ENCODE data around the gene CTDSP2.
"Not testable (repeated sequence)": the region's sequence is repeated elsewhere in the genome, so short reads cannot be mapped to it uniquely, and the experiment has no call there.

Gene CTDSP2

DNA sequence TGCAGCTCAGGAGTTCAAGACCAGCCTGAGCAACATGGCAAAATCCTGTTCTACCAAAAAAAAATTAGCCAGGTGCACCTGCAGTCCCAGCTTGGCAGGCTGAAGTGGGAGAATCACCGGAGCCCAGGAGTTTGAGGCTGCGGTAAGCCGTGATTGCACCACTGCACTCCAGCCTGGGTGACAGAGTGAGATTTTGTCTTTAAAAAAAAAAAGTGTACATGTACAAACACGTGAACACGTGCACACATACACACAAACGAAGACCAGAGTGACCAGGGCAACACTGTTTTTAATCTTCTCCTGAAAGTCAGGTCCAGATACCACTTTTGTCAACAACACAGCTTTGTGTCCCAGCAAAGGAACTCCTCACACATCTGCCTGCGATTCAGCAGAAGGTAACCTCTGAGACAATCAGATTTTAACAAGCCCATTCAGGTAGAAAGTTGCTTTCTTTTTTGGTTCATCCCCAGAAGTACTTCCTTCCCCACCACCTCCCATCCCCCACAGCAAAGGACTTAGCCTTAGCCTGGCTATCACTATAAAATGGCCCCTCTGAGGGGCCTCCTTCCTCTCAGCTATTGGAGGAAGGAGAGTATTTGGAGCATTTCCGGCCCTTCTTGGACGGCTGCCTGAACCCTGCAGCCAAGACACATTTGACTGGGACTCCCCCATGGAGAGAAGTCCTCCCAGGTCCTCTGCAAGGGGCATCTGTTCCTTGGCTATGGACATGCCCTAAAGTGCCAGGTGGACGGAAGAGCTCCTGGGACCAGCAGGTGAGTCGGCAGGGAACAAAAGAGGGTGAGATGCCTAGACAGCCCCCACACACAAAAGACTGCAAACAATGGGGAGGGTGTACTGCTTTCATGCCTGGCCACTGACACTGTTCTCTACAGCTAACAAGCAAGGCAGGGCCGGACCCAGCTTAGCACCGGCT, 9.8 kb downstream of the CTDSP2 start:
- DNase-seq (ENCODE audit: low read depth in 1 of 2, low spot score in 1 of 2): no peak

DNA sequence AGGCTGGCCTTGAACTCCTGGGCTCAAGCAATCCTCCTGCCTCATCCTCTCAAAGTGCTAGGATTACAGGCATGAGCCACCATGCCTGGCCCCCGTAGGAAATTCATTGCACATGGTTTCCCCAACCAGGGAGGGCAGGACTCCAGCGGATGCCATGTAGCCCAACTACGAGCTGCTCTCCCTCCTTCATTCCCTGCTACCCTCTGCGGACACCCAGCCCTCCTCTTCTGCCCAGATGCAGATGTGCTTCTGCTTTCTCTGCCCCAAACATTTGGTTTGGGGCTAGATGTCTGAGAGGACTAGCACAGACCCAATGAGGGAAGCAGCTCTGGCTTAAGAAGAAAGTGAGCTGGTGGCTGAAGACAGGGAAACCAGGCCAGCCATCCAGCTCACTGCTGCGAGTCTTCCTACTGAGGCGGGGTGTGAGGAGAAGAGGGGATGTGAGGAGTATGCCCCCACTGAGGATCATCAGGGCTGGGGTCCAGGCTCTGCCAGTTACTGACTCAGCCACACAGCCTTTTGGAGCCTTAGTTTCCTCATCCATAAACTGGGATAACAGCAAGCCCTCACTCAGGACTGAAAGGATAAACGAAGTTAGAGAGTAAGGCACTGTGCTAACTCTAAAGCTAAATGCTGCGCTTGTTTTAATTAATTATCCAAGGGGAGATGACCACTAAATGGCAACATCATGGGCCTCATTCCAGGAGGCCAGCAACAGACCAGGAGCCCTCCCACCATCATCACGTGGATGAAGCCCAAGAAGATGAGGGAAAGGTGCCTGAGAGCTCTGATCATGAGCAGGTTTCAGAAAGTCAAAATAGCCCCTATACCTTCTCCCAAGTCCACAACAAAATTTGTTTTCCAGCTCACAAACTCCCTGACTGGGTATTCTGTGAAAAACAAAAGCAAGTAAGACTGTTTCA, 10.9 kb downstream of the CTDSP2 start:
- DNase-seq (ENCODE audit: low read depth in 1 of 2, low spot score in 1 of 2): no peak

DNA sequence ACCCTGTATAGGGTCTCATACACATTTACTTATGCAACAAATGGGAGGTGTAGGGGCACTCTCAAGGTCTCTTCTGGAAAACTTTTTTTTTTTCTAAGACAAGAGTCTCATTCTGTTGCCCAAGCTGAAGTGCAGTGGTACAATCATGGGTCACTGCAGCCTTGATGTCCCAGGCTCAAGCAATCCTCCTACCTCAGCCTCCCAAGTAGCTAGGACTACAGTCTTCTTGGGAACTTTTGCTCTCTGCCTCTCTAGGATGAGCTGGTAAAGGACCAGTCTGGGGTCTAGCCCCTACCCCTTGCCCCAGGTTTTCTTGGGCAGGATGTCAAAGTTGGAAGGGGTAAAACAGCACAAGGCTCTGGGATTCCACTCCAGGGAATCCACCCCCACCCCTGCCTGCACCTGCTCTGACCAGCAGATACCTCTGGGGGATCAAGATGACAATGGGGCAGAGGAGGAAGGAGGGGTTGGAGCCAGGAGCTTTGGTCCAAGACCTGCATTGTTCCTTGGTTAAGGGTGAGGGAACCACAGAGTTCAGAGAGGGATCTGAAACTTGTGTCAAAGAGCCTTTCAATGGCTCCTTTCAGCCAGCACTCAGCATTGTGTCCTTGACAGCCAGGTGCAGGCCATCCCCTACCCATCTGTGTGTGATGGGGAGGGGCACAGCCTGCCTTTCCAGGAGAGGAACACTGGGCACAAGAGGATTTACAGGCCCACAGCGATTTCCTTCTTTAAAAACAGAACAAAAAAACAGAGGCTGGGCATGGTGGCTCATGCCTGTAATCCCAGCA, 12.2 kb downstream of the CTDSP2 start:
- DNase-seq (ENCODE audit: low read depth in 1 of 2, low spot score in 1 of 2): no peak

DNA sequence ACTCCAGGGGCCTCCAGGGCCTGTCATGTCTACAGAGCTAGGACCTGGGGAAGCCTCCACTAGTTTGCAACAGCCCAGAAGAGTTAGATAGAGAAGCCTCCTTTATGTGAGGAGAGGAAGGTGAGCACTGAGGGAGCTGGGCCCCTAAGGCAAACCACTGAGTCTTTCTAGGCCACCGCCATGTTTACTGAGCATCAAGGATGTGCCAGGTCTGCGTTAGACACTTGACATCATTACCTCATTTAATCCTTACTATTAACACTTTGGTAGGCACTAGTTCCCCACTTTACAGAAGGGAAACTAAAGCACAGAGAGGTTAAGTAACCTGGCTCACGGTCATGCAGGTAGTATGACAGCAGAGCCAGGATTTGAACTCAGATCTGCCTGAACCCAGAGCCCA, 12.9 kb downstream of the CTDSP2 start:
- no peak for DNase-seq (ENCODE audit: low read depth in 1 of 2, low spot score in 1 of 2)

DNA sequence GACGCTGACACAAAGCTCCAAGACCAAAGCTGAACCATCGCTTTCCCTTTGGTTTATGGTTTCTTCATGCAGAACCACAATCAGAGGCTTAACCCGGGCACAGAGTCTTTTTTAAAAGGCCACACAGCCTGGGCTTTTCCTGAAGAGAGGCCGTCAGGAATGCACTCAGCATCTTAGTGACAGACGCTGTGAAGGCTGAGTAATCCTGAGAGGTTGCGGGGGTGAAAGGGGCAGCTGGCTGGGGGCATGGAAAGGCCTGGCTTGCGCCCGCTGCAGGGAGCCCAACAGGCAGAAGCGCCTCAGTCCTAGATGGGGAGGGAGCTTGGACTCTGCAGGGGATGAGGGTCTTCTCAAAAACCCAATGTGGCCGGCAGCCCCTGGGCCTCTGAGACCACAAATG, 13.6 kb downstream of the CTDSP2 start:
- no peak for DNase-seq (ENCODE audit: low read depth in 1 of 2, low spot score in 1 of 2)

DNA sequence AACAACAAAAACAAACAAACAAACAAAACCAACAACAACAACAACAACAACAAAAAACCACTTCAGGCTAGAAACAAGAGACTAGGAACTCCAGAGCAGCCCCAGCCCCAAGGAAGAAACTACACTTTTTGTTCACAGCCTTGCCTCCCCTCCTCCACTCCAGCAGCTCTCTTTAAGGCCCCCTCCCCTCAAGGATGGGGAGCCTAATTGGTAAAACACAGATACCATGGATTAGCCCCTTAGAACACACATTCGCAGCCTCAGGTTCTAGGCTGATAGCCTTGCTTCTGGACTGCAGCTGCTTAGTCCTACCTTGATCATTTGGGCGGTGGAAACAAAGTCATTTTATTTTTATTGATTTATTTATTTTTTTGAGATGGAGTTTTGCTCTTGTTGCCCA, 16.1 kb downstream of the CTDSP2 start:
- DNase-seq (ENCODE audit: low read depth in 1 of 2, low spot score in 1 of 2): no peak

DNA sequence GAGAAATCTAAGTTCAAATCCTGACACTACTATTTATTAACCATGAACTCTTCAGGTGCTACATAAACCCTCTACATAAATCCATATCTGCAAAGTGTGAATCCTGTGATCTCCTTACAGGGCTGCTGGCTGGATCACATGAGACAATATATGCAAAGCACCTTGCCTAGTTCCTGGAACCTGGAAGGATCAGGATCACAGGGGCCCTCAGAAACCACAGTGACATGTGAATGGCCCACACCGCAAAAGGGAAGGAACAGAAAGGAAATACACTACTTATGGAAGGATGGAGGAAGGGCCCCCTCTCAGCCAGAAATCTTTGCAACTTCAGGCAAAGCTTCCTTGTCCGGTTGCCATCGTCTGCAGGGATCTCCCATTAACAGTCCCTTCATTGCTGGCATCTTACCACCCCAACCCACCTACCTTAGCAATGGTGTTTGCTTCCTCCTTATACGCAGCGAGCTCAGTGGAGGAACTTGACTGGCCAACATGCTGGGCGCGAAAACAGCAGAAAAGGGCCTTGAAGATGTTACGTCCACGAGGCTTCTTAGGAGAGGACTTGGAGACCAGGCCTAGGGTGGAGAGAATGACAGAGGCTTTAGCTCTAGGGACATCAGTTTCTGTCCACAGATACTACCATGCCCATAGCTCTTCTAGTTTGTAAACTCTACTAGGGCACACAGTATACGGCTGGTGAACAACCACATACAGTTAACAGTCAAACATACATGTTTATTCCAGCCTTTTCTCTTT, 17.3 kb downstream of the CTDSP2 start:
- no peak for DNase-seq (ENCODE audit: low read depth in 1 of 2, low spot score in 1 of 2)

DNA sequence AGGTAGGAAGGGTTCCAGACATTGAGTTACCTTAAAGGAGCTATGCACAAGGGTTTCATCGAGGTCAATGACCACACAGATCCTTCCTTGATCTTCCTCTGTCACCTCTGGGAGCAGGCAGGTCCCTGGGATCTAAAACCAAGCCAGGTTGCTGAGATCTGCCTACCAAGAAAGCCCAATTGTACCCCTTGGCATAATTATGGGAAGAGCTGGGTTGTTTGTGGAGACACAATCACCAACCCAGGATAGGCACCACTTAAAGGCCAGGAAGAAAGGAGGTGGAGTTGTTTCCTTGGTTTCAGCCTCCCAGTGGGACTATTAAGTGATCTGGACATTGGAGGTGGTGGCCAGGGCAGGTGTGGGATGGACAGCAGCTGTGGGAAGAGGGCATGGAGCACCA, 19.6 kb downstream of the CTDSP2 start:
- DNase-seq (ENCODE audit: low read depth in 1 of 2, low spot score in 1 of 2): no peak

DNA sequence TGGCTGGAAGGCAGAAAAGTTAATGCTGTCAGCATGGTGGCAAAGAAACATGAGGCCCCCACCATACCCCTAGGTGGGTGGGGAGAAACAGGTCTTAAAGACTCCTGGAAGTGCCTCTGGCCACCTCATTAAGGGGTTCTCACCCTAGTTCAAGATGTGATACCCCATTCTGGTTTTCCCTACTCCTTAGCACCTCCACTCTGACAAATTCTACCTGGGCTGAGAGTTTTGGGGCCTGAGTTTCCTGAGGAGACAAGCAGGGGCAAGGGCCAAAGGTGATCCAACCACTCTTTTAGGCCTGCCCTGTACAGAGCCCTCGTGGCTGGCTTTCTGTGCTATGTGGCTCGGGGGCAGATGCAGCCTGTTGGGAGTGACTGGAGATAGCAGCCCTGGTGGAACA, 20.1 kb downstream of the CTDSP2 start:
- DNase-seq (ENCODE audit: low read depth in 1 of 2, low spot score in 1 of 2): no peak

DNA sequence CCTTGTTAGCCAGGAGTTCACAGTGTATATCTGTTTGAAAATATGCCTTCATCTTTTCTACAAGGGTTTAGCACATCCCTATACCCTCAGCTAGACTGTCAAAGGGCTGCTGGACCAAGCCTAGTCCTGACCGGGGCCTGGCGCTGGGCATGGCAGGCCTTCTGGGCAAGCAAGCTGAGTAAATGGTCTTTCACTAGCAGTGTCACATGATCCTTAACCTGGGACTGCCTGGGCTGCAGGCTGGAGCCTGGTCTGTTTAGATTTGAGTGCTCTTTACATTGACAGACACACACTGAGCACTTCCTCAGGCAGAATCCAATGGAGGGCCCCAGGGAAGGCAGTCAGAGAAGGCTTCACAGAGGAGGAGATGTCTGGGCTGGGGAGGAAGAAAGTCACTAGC, 21.1 kb downstream of the CTDSP2 start:
- DNase-seq (ENCODE audit: low read depth in 1 of 2, low spot score in 1 of 2): no peak

DNA sequence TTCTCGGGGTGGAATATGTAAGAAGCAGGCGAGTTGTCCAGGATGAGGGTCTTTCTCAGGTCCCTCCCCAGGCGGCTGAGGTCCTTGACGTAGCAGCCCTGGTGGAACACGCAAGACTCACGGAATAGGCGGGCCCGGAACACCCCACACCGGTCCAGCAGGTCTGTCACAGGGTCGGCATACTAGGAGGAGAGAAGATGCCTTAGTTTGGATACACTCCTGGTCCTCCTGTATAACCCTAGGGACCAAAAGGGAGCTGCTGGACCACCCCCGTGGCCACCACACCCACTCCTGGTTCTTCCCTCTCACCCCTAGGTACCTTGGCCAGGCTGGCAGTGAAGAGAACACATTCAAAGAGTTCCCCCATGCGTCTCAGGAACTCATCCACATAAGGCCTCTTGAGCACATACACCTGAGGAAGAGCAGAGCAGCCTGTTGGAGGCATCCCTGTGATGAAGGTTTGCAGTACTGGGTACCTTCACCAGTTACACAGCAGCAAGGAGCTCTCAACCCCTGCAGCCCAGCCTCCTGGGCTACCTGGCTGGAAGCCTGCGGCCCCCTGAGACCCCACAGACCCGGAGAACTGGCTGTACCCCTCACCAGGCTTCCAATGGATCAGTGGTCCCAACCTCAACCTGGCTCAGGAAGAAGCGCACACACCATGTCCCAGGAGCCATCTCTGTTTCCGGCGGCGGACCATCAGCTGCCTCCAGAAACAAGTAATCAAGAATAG, 22.5 kb downstream of the CTDSP2 start:
- no peak for DNase-seq (ENCODE audit: low read depth in 1 of 2, low spot score in 1 of 2)

DNA sequence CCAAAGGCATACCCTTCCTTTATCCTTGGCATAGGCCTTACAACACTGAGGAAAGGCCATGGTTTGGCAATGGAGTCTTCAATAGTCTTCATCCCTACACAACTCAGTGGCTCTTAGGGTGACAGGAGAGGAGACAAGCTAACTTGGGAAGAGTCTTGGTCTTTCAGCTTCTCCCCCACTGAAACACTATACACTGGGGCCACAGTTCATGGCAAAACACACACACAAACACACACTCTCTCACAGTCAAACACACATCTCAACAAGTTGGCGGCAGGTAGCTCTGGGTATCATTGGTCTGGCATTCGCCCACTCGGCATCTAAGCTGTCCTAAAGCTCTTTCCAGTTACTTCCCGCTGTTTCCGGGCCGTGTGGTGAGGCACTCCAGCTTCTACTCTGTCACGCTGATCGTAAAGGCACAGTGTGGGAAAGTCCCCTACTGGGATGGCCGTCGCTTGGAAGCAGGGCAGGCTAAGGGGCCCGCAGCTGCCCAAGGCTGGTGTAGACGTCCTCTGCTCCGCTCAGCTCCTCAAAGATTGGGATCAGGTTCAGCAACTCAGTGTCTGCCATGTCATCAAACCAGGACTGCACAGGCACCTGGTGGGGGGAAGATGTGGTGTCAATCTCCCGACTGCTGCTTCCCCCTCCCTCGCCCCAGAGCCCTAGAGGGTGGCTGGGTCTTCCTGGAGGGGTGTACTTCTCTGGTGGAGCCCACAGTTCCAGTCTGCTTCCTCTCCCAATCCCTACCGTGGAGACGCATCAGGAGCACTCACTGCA, 23.2 kb downstream of the CTDSP2 start:
- no peak for DNase-seq (ENCODE audit: low read depth in 1 of 2, low spot score in 1 of 2)

DNA sequence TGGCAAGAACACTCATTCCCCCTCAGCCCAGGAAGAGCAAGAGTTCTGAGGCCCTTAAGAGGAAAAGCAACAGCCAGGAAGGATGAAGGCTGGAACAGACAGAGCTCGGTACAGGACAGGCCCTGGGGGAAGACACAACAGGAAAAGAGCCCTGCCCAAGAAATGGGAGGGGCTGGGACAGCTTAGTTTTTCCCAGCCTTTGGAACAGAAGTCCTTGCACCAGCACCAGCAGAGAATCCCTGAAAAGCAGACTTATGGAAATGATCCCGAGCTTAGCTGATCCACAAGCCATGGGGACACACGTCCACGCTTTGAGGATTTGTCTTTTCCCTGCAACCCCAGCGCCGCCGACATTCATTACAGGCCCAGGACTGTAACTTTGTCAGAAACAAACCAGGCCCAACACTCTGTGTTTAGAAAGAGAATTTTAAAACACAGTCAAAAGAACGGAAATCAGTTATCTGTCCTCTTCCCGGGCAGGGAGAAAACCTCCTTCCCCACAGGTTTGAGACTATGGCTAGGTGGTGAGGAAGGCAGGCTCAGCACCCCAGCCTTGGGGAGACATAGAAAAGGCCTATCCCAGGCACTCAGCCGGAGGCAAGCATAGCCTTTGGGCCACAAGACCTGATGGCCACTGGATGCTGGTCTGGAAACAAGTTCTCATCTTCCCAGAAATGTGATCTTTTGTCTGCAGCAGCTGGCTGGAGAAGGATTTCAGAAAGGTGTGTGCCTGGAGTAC, 24.0 kb downstream of the CTDSP2 start:
- DNase-seq (ENCODE audit: low read depth in 1 of 2, low spot score in 1 of 2): no peak

DNA sequence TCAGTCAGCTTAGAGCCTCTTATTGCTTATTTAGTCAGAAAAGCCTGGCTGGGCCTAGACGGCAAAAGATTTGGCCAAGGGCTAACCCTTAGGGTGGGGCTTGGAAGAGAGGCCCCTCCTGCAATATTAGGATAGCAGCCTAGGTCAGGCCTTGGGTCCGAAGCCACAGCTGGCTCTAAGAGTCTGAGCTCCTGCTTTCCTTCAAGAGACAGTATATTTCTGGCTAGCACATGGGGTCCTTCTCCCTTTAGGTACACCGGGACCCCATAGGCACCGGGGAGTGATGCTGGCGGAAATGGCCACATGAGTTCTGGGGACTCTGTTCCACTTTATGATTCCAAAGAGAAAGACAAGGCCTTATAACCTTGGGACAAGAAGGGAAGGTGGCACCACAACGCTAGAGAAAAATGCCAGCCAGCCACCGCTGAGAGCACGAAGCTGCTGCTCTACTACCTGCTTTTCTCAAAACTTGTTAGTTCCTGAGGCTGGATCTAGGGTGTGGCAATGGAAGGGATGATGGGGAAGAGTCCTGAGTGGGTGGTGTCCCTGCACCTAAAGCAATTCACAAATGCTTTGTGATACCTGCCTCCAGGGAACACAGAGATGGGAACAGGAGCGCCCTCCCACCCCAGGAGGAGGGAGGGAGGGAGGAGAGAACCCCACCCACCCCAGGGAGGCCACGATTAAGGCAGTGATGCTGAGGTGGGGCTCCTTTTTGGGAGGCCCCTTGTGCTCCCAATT, 24.9 kb downstream of the CTDSP2 start:
- DNase-seq (ENCODE audit: low read depth in 1 of 2, low spot score in 1 of 2): no peak

DNA sequence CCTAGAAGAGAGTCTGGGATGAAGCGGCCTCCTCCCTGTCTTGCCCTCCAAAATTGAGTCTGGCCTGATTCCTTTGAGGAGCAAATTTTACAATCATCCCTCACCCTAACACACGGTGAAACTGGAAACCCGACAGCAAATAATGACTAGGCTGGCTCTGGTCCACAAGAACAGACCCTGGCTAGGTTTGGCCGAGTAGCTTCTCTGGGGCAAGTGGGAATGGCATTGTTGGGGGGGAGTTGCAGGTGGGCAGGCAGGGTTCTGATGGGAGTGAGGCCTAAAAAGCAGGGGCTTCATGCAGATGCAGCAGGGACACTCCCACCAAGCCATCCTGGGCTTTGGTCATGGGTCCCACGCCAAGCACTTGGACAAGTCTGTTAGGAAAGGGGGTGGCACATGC, 25.5 kb downstream of the CTDSP2 start:
- not testable (repeated sequence) for DNase-seq (ENCODE audit: low read depth in 1 of 2, low spot score in 1 of 2)

DNA sequence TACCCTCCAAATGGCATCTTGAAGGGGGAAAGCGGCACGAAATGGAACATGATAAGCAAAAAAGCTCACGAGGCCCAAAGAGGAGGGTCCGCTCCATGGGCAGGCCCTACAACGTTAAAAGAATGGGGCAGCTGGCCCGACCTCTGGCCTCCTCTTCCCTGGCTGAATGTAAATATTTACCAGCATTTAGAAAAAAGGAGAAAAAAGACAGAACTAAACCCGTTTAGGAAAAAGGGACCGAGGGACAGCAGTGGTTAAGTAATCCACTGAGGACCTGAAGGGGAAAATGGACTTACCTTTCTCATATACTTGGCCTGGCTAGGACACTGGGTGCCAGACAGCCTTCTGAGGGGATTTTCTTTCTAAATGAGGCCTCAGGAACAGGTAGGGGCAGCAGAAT, 26.4 kb downstream of the CTDSP2 start:
- not testable (repeated sequence) for DNase-seq (ENCODE audit: low read depth in 1 of 2, low spot score in 1 of 2)

DNA sequence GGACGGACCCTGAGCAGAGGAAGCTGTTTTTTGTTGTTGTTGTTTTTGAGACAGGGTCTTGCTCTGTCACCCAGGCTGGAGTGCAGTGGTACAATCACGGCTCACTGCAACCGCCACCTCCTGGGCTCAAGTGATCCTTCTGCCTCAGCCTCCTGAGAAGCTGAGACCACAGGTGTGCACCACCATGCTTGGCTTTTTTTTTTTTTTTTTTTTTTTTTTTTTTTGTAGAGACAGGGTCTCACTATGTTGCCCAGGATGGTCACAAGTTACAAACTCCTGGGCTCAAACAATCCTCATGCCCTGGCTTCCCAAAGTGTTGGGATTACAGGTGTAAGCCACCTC, 28.6 kb downstream of the CTDSP2 start:
- DNase-seq (ENCODE audit: low read depth in 1 of 2, low spot score in 1 of 2): not testable (repeated sequence)

Data from activated CD4-positive, alpha-beta T cell treated with anti-CD3 and anti-CD28 coated beads, Interleukin-2, amount 50 U/mL, for 24 hours (primary cell).